Activated T-helper 1 cell treated with Interleukin-2 at 50 U/mL for 16 hours (primary cell): Measurements from ENCODE around the gene SHC3.

Experiments
- DNase-seq: peaks from one replicate; pipeline ENCODE4 v3.0.0-alpha.2; 2020; ENCODE audit warnings: low read depth

Gene SHC3

GRCh38 chr9:89107406-89107805 lies 71.2 kb downstream of the SHC3 start:
- DNase-seq, result no peak

DNA sequence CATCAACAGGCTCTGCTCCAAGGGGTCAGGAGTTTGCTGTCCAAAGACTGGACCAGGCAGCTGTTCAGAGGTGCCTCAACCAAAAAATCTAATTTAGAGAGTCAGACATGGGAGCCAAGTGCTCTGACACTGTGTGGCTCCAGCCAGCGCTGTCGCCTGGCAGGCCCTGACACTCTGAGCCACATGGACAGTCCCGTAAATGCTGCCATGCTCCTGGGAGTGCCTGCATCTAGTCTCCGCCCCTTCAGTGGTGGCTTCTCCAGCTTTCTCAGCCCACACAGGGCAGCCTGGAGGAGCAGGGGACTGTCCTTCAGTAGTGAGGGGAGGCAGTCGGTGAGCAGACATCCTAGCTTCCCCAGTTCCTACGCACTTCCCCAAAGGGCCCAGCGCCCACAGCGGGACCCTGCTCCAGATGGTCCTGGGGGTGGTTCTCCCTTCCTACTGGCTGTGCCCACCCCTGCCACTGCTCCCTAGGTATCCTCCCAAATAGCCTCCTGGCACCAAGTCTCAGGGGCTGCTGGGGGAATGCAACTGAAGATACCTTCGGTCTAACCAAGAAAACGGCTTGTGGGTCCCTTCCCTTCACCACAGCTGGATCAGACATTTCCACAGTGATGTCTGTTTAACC lies 72.3 kb downstream of the SHC3 start:
- DNase-seq, result no peak

GRCh38 chr9:89104821-89105220 lies 73.8 kb downstream of the SHC3 start:
- no peak for DNase-seq

GRCh38 chr9:89097219-89097618 lies 81.4 kb downstream of the SHC3 start:
- no peak for DNase-seq

DNA sequence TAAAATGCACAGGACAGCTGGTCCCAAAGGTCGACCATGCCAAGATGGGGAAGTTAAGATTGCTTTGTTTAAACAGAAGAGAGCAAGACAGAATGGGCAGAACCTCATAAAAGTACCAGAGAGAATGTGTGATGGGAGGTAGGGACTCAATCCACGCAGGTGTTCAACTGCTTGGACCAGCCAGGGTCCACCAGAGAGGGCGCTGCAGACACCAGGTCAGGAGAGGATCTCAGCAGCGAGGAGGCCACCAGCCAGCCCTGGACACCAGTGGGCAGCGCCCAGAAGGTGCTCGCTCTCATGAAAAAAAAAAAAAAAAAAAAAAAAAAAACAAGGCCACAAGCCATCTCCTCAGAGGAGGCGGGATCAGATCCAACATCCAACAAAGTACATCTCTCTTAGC lies 81.8 kb downstream of the SHC3 start:
- no peak for DNase-seq

GRCh38 chr9:89095761-89096528 lies 82.7 kb downstream of the SHC3 start:
- no peak for DNase-seq

- DNase-seq, result no peak
Observed at GRCh38 chr9:89093201-89093975, 85.2 kb downstream of the SHC3 start.

DNA sequence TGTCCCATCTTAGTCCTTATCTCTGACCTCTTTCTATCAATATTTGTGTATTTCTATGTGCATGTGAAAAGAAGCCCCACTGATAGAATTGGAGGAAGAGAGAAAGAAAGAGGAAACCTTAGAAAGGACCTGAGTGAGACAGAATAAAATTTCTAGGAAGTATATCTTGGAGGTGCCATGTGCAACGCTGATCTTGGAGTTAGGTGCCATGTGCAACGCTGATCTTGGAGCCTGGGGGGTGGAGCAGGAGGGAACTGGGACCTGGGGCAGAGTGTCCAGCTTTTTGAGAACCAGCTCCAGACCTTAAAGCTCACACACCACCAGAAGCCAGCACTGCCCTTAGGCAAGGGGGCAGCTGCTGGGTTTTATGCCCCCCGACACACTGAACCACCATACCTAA lies 89.4 kb downstream of the SHC3 start:
- DNase-seq, result no peak

DNA sequence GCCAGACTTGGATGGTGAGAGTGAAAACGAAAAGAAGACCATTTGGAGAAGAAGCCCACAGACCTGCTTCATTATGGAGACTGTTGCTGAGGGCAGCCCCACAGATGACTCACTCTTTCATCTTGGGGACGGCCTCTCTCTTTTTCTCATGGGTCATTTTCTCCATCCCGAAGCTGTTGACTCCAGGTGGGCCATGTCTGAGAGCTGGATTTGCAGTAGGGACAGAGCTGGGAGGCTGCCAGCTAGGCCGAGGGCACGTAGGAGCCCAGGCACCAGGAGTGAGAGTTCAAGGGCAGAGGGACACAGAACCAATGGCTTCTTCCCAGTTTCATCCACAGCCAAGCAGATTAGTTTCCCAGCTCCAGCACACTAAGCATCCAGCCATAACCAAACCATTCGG lies 95.0 kb downstream of the SHC3 start:
- DNase-seq, result no peak

DNA sequence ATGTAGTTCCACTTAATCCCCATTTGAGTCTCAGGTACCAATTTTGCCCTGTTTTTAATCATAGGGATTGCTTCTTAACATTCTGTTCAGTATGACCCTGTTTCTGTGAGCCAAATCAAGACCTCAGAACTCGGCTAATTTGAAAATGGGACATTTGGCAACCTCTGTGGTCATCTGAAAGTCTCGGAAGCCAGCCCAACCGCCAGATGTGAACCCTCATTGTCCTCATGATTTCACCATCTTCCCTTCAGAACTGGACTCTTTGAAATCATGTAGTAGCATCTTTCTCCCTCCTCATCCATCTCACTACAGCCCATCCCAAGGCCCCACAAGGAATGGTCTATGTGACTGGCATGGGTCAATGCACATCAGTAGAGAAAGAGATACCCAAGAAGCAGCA lies 98.4 kb downstream of the SHC3 start:
- no peak for DNase-seq

DNA sequence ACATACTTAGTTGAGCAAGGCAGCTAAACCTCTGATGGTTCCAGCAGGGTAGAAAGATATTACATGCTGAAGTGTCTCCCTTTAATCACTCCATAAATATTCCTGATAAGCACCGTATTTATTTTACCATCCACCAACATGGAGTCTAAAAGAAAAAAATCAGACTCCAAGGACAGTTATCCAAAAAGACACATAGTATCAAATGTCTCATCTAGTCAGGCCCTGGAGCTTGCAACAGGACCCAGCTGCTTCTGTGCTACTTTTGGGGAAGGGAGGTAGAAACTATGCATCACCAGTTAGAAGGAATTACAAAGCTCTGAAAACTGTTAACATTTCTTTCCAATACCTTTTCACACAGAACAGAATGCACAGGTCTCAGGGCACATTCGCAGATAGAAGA lies 99.2 kb downstream of the SHC3 start:
- DNase-seq, result no peak

- DNase-seq, result no peak
Observed at GRCh38 chr9:89078860-89079259, 99.8 kb downstream of the SHC3 start.

GRCh38 chr9:89078421-89078820 lies 100.2 kb downstream of the SHC3 start:
- no peak for DNase-seq

GRCh38 chr9:89077519-89077918 lies 101.1 kb downstream of the SHC3 start:
- DNase-seq, result no peak

DNA sequence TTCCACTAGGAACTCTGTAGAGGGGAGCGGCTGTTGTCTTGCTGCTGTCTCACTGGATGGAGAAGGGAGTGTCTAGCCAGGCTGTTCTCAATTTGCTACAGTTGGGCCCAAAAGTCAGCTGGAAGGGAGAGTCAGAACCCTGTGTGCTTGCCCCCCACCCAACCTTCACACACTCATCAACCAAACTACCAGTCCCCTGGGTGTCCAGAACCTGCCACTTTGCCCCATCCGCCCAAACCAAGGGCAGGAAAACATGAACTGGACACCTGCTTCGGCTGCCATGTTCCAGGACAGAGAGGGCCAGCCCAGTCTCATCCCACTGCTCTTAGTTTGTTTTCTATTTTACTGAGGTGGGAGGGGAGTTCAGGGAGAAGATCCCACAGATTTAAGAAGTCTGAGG lies 105.2 kb downstream of the SHC3 start:
- no peak for DNase-seq

- DNase-seq, result no peak
Observed at GRCh38 chr9:89071591-89071990, 107.0 kb downstream of the SHC3 start.

DNA sequence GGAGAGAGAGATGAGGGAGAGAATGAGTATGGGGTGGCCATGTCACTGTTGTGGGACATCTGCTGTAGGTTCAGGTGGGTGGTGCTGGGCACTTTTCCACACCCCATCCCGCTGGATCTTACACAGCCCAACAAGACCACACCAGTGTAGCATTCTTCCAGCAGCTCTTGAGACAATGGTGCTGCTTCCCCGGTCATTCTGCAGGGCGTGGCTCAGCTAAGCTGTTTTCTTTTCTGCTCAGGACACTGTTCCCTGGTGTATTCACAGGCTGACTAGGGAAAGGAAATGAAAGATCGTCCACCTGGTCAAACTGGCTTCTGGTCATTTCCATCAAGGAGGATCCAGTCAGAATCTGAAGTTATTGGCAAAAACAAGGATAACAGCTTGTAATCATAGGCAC lies 111.8 kb downstream of the SHC3 start:
- no peak for DNase-seq

GRCh38 chr9:89065921-89066320 lies 112.7 kb downstream of the SHC3 start:
- DNase-seq, result no peak

- DNase-seq, result no peak
Observed at GRCh38 chr9:89060790-89061189, 117.8 kb downstream of the SHC3 start.

DNA sequence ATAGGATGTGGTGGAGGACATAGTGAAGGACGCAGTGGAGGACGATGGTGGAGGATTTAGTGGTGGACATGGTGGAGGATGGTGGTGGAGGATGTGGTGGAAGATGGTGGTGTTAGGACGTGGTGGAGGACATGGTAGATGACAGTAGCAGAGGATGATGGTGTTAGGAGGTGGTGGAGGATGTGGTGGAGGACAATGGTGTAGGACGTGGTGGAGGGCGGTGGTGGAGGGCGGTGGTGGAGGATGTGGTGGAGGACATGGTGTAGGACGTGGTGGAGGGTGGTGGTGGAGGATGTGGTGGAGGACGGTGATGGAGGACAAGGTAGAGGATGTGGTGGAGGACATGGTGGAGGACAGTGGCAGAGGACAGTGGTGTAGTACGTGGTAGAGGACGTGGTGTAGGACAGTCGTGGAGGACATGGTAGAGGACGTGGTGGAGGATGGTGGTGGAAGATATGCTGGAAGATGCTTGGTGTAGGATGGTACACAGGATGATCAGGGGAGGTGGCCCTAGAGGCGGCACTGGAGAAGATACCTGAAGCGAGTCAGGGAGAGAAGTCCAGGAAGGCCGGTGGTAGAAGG lies 118.6 kb downstream of the SHC3 start:
- no peak for DNase-seq

GRCh38 chr9:89058906-89059305 lies 119.7 kb downstream of the SHC3 start:
- no peak for DNase-seq

DNA sequence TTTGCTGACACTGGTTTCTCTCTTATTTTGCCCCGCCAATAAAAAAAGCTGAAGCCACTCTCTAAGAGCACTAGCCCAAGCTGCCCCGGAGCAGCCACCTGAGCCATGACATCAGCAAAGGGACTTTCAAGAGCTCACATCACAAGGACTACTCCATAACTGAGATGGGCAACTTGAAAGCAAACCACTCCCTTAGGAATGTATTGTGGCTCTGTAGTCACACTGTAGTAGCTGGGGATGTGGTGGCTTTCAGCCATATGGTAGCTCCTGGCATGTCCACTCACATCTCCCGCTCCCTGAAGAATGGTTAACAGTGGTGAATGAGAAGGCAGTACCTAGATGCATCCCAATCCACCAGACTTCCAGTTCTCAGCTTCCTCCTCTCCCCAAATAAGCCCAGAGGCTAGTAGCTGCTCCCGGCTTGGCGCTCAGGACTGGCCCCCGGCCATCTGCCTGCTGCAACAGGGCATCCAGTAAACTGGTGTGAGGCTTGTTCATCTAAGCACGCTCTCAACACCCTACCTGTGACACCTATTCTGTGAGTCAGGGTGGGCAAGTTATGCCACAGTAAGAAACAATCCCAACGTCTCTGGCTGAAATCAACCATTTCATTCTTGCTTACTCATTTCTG lies 123.6 kb downstream of the SHC3 start:
- DNase-seq, result no peak
